GM12892 (cell line): ENCODE measurements around the gene ZNF195.

Source experiments
- DNase-seq: peaks from one replicate; pipeline ENCODE4 v3.0.0; 2011; ENCODE audit not compliant: insufficient read length
- FAIRE-seq: peaks from 2 replicates; lab custom pipeline; 2011; peaks lifted over from hg19 to GRCh38; lab: Jason Lieb, UNC
- POLR2A ChIP-seq: IDR thresholded peaks from 2 replicates; pipeline ENCODE4 v1.6.1; 2011; ENCODE audit warnings: low read depth, low read length, control low read depth
- POLR2AphosphoS5 ChIP-seq: IDR thresholded peaks from 2 replicates; pipeline ENCODE4 v1.6.1; 2011; ENCODE audit warnings: low read depth, low read length, control low read depth
- TAF1 ChIP-seq: IDR thresholded peaks from 2 replicates; pipeline ENCODE4 v1.6.1; 2011; ENCODE audit warnings: low read depth, mild to moderate bottlenecking, control low read depth, low read length, borderline replicate concordance

Gene ZNF195

DNA sequence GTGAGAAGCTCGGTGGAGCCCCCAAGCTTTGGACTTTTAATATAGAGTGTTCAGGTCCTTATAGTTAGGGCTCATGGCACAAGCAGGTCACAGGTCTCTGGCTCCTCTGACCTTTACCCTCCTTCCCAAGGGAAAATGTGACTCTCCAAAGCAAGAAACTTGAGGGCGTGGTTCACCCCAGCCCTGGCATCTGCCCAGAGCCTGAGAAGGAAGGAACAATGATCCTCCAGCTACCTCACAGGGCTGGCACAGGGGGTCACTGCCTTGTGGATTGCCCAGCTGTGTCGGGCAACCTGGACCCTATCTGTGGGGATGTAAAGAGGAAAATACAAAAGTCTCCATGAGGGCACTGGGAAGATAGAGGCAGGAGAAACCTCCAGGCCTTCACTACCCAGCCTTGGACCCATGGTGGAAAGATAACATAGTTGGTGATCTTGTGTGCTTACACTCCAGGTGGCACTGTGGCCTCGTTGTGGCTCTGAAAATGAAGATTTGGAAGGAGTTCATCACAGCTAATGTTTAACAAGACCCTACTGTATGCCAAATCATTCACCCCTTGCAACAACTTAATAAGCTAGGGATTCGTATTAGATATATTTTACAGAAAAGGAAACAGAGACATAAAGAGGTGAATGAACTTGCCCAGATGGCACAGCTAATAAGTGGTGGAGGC is 3.8 kb upstream of the ZNF195 start:
- FAIRE-seq (no peak), DNase-seq (no peak)
- no peak for TF ChIP-seq POLR2A
- TF ChIP-seq POLR2AphosphoS5: no peak
- no peak for TF ChIP-seq TAF1

- DNase-seq (no peak), FAIRE-seq (no peak)
- TF ChIP-seq POLR2A (no peak), TAF1 (no peak), POLR2AphosphoS5 (no peak)
Measured at GRCh38 chr11:3381794-3382193, 2.8 kb upstream of the ZNF195 start.

- no peak for DNase-seq
- TF ChIP-seq POLR2A (no peak), POLR2AphosphoS5 (no peak), TAF1 (no peak)
- no peak for FAIRE-seq
Measured at GRCh38 chr11:3380706-3381545, 2.0 kb upstream of the ZNF195 start.

- DNase-seq (no peak), FAIRE-seq (no peak)
- TF ChIP-seq POLR2A (no peak), TAF1 (no peak), POLR2AphosphoS5 (no peak)
Measured at GRCh38 chr11:3375552-3375951, 3.4 kb downstream of the ZNF195 start.

DNA sequence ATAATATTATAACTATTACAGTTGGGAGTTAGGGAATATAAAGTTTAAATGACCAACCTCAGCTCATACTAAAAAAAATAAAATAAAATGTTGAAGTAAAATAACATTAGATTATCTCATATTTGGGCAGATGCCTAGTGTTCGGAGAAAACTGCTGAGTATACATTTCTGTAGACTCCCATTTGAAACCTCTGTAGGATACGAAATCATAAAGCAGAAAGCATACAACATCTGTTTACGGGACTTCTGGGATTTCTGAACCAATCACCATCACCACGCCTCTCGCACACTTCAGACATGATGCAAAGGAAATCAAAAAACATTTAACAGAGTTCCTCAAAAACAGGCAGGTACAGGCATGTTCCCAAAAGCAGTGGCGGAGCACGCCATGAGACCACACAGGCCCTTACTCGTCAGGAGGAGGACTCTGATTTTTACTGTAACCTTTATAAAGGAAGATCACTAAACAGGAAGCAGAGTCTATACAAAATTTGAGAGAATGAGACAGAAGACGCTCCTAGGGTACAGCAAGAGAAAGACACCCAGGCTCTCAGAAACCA is 8.6 kb downstream of the ZNF195 start:
- FAIRE-seq: no peak
- TF ChIP-seq TAF1: no peak
- TF ChIP-seq POLR2AphosphoS5: no peak
- no peak for TF ChIP-seq POLR2A
- no peak for DNase-seq

- DNase-seq: no peak
- TF ChIP-seq POLR2AphosphoS5: no peak
- TF ChIP-seq POLR2A: no peak
- TF ChIP-seq TAF1: no peak
- FAIRE-seq: no peak
Measured at GRCh38 chr11:3369366-3369765, 9.6 kb downstream of the ZNF195 start.

DNA sequence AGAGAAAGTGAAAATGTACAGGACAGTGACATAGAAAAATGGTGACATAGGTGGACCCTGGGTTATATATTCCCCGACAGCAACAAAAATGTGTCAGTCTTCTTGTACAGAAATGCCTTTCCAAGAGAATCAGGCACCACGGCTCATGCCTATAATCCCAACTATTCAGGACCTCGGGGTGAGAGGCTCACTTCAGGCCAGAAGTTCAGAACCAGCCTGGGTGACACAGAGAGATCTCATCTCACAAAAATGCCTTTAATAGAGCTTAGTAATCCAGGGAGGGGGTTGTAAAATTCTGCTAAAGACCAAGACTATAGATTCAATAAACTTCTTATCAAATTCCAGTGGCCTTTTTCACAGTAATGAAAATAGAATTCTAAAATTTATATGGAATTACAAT is 10.7 kb downstream of the ZNF195 start:
- no peak for FAIRE-seq
- no peak for DNase-seq
- TF ChIP-seq POLR2A: no peak
- no peak for TF ChIP-seq POLR2AphosphoS5
- no peak for TF ChIP-seq TAF1

- DNase-seq: no peak
- FAIRE-seq: no peak
- TF ChIP-seq POLR2A: no peak
- no peak for TF ChIP-seq POLR2AphosphoS5
- no peak for TF ChIP-seq TAF1
Measured at GRCh38 chr11:3367221-3367620, 11.7 kb downstream of the ZNF195 start.

GRCh38 chr11:3359092-3359824 is 19.7 kb downstream of the ZNF195 start:
- TF ChIP-seq POLR2AphosphoS5: no peak
- no peak for TF ChIP-seq POLR2A
- no peak for TF ChIP-seq TAF1
- FAIRE-seq: no peak
- DNase-seq: no peak

DNA sequence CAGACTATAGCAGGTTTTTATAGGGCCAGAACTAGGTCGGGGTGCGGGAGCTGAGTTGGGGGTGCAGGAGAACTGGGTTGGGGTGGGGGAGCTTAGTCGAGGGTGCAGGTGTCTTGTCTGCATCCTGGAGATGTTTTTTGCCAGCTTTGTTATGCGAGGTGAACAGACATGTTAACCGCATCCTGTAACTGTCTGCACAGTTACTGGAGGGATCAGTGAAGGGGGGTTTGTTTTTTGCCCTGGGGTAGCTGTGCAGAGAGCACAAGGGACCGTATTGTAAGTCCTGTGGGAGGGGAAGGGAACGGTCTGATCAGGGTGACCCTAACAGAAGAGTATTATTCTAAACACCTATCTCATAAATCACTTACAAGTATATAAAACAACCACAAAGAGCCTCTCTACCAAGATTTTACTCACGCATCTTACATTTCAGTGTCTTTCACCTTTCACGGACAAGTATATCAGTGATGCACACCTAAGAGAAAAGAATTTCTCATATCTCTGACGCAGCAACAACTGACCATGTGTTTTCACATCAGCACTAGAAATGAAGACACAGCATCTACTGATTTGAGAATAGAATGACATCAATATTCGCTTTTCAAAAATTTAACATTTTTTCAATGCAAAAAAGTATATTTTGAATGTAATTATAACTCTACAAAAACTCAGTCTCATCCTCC is 20.8 kb downstream of the ZNF195 start:
- DNase-seq: no peak
- no peak for FAIRE-seq
- TF ChIP-seq TAF1 (no peak), POLR2AphosphoS5 (peak; percentile 66), POLR2A (0 out of 2 replicates have a peak, but pooled peaks have one; percentile 28)

DNA sequence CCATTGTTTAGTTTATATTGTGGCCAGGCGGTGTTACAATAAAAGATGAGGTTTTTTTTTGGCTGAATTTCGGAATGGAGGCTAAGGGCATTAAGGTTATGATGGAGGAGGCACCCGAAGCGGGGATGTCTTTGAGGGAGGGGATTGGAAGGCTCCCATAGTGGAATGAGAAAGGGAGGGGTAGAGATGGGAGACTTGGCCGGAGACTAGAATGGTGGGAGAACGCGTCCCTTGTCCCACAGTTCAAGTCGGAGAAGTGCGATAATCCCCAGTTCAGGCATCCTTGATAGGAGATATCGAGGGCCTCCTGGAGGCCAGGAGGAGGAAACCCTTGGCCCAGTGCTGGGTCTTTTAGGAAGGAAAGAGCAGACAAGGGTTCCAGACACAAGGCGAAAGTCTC is 21.6 kb downstream of the ZNF195 start:
- FAIRE-seq (no peak), DNase-seq (no peak)

More for the DNA sequence above, 21.6 kb downstream of the ZNF195 start:
- TF ChIP-seq POLR2A (no peak), POLR2AphosphoS5 (no peak), TAF1 (no peak)
